Measurements from ENCODE around the gene MPC2. TPM values are rescaled to one million over a fixed set of nuclear protein-coding genes. Genes with fewer than 3 reads are reported as not detected.

MPC2 gene
- total RNA-seq, 1 donor from 2014 or later, result 81.3 TPM

- Mint-ChIP-seq H3K4me1 (ENCODE audit: low read depth) (peaks cover 3% of the 10 kb centered on the region), H3K36me3 (ENCODE audit: insufficient read depth) (peaks cover 53% of the 10 kb centered on the region), H3K9me3 (ENCODE audit: low read depth) (peaks cover 9% of the 10 kb centered on the region), H3K4me3 (ENCODE audit: low read depth) (no peak overlapping the region), H3K27me3 (no peaks in the 10 kb centered on the region), H3K27ac (no peak overlapping the region)
- no peak for DNase-seq (ENCODE audit: low spot score, unreplicated experiment)
- no peak for TF ChIP-seq CTCF (IDR thresholded peaks at IDR 0.05; ENCODE audit: unreplicated experiment)
These were observed 20.8 kb upstream of the MPC2 start for GRCh38 chr1:167957710-167958109.

- DNase-seq (ENCODE audit: low spot score, unreplicated experiment), result no peak
- H3K27ac Mint-ChIP-seq, result no peak overlapping the region
- no peaks in the 10 kb centered on the region for H3K27me3 Mint-ChIP-seq
- H3K9me3 Mint-ChIP-seq (ENCODE audit: low read depth), result peaks cover 6% of the 10 kb centered on the region
- no peaks in the 10 kb centered on the region for H3K4me1 Mint-ChIP-seq (ENCODE audit: low read depth)
- no peak overlapping the region for H3K4me3 Mint-ChIP-seq (ENCODE audit: low read depth)
- H3K36me3 Mint-ChIP-seq (ENCODE audit: insufficient read depth), result peaks cover 47% of the 10 kb centered on the region
- TF ChIP-seq CTCF (IDR thresholded peaks at IDR 0.05; ENCODE audit: unreplicated experiment), result no peak
These were observed 19.0 kb upstream of the MPC2 start for GRCh38 chr1:167955915-167956314.

- no peak overlapping the region for H3K4me3 Mint-ChIP-seq (ENCODE audit: low read depth)
These were observed 13.7 kb upstream of the MPC2 start for GRCh38 chr1:167950569-167950968.

DNA sequence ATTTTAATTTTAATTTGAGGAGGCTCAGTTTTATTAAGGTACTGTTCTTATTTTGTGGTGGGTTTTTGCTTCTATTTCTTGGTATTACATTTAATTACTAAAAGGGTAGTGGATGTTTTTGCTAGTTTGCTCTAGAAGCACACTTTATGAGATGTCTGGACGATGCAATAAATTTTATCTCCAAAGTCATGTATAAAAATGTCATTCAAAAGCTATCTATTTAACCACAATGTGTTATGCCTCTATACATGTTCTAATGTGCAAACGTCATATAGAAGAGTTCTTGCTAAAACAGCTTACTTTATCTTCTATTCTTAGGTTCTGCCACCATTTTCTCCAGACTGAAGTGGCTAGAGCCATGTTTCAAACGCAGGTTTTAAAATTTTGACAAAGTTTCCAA is 12.9 kb upstream of the MPC2 start:
- no peak for TF ChIP-seq CTCF (IDR thresholded peaks at IDR 0.05; ENCODE audit: unreplicated experiment)
- H3K9me3 Mint-ChIP-seq (ENCODE audit: low read depth), result peaks cover 12% of the 10 kb centered on the region
- peaks cover 26% of the 10 kb centered on the region for H3K36me3 Mint-ChIP-seq (ENCODE audit: insufficient read depth)
- H3K27ac Mint-ChIP-seq, result no peak overlapping the region
- peaks cover 23% of the 10 kb centered on the region for H3K4me1 Mint-ChIP-seq (ENCODE audit: low read depth)
- no peaks in the 10 kb centered on the region for H3K27me3 Mint-ChIP-seq
- H3K4me3 Mint-ChIP-seq (ENCODE audit: low read depth), result no peak overlapping the region
- DNase-seq (ENCODE audit: low spot score, unreplicated experiment), result no peak

More at GRCh38 chr1:167950569-167950968, 13.7 kb upstream of the MPC2 start:
- no peak overlapping the region for H3K27ac Mint-ChIP-seq
- H3K4me1 Mint-ChIP-seq (ENCODE audit: low read depth), result peaks cover 20% of the 10 kb centered on the region
- H3K36me3 Mint-ChIP-seq (ENCODE audit: insufficient read depth), result peaks cover 28% of the 10 kb centered on the region
- no peaks in the 10 kb centered on the region for H3K27me3 Mint-ChIP-seq
- TF ChIP-seq CTCF (IDR thresholded peaks at IDR 0.05; ENCODE audit: unreplicated experiment), result no peak
- no peak for DNase-seq (ENCODE audit: low spot score, unreplicated experiment)
- H3K9me3 Mint-ChIP-seq (ENCODE audit: low read depth), result peaks cover 8% of the 10 kb centered on the region

DNA sequence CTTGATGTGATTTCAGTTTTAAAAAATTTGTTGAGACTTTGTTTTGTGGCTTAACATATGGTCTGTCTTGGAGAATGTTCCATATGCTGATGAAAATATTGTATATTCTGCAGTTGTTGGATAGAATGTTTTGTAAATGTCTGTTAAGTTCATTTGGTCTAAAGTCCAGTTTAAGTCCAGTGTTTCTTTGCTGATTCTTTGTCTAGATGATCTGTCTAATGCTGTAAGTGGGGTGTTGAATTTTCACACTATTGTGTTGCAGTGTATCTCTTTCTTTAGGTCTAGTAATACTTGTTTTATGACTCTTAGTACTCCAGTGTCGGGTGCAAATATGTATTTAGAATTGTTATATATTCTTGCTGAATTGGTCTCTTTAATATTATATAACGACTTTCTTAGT is 10.9 kb upstream of the MPC2 start:
- H3K27ac Mint-ChIP-seq, result peak overlapping the region; percentile 27
- H3K4me3 Mint-ChIP-seq (ENCODE audit: low read depth), result peak overlapping the region; percentile 10
- DNase-seq (ENCODE audit: low spot score, unreplicated experiment), result no peak

More for the DNA sequence above, 10.9 kb upstream of the MPC2 start:
- Mint-ChIP-seq H3K4me1 (ENCODE audit: low read depth) (peaks cover 25% of the 10 kb centered on the region), H3K9me3 (ENCODE audit: low read depth) (peaks cover 20% of the 10 kb centered on the region), H3K27me3 (no peaks in the 10 kb centered on the region), H3K36me3 (ENCODE audit: insufficient read depth) (peaks cover 27% of the 10 kb centered on the region)
- TF ChIP-seq CTCF (IDR thresholded peaks at IDR 0.05; ENCODE audit: unreplicated experiment), result no peak

Data from progenitor cell of endocrine pancreas (in vitro differentiated cells).